Fibroblast of skin of abdomen (primary cell): Measurements from ENCODE around the gene CELF4.

Experiments used
- DNase-seq: peaks from one replicate; pipeline ENCODE4 v3.0.0-alpha.2; 2013

Gene CELF4

DNA sequence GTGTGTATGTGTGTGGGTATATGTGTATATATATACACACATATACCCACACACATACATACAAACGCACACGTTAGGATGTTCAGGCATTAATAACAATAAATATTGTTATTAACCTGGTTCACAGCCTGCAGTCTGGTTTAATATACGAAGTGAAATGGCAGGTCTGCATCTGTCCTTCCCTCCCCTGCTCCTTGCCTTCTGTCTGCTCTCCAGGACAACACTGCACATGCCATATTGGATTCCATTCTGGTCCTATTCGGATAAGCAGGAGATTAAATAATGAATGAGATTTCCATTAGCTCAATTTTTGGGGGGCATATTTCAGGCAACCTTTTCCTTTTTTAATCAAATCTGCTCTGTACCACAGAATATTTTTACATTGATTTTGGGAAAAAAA, 158.0 kb downstream of the CELF4 start:
- no peak for DNase-seq

DNA sequence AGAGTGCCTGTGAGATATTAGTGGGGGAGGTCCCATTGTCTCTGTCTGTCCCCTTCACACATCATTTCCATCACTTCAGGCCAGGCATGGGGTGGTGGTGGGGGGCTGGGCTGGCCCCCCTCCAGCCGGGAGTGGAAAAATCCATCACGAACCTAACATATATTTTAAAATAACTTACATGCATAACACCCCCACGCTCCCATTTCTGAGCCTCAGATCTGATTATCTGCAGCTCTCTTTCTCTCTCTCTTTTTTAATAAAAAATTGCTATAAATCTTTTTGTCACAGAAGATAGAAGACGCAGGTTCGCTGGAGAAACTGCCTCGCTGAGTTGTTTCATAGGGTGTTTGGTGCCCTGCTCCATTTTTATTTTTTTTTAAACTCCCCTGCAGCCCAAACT, 159.8 kb downstream of the CELF4 start:
- DNase-seq: no peak

DNA sequence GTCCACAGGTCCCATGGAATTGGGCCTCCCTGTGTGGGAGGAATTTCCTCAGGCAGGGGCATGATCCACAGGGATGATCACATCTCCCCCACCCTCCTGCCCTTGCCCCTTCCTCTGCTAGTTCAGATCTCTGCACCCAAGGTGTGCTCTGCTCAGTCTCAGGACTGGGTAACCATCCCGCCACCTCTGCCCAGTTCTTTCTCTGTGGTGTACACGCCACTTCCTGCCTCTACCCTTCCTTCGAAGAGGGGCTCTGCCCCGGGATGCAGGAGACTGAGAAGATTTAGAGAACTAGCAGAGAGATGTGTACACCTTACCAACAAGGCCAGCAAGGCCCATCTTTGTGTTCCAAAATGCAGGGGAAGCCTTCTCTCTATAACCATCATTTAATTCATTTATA, 160.4 kb downstream of the CELF4 start:
- no peak for DNase-seq

DNA sequence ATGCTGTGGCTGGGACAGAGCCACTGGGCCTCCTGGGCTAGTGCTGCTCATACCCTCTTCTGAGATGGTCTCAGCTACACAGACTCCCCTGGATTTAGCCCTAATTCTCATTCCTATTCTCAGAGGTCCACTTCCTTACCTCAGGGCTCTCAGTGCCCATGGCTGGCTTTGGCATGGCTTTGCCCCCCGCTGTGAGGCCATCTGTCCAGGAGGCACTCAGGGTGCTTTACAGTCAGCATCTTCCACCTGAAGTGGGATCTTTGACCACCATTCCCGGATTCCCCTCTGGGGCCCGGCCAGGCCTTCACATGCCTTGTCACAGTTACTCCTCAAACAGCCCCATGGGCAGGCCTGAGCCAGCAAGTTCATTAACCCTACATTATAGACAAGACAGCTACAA, 161.8 kb downstream of the CELF4 start:
- DNase-seq: no peak

DNA sequence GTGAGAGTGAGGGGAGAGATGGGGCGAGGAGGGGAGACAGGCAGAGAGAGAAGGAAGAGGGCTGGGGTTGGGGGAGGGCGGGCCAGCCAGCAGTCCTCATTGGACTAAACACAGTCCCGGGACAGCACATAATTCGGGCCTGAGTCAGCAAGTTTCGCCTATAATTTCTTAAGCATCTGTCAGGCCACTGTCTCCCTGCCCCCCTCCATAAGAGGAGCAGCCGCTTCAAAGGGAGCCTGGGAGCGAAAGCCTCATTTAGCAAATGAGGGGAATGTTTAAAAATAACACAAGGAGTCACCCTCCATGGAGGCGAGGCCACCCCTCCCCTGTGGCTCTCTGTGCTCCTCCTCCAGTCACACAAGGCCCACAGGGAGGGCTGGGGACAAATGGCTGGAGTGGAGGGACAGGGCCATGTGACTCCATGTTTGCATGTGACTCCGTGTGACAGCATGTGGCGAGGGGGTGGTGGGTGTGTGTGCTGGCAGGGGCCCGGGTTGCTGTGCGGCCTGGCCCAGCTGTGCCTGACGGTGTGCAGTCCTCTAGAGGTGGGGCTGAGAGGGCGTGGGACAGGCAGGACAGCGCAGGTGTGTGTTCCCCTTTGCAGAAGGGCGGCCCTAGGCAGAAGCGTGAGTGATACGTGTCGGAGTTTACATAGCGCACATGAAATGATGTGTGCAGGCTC, 162.4 kb downstream of the CELF4 start:
- DNase-seq: peak; percentile 97

DNA sequence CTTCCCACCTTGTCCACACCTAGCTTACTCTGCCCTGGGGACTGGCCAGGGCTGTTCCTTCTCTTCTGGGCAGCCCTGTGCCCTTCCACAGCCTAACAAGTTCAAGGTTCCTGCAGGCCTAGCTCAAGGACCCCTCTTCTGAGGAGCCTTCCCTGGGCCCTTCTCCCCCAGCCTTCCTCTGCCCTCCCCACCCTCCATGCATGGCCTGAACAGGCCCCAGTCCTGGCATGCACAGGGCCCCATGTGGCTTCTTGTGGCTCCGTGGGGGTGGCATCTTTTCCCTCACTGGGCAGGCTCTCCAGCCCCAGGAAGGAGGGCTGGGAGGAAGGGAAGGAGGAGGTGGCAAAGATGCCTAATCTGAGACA, 162.9 kb downstream of the CELF4 start:
- DNase-seq: no peak

DNA sequence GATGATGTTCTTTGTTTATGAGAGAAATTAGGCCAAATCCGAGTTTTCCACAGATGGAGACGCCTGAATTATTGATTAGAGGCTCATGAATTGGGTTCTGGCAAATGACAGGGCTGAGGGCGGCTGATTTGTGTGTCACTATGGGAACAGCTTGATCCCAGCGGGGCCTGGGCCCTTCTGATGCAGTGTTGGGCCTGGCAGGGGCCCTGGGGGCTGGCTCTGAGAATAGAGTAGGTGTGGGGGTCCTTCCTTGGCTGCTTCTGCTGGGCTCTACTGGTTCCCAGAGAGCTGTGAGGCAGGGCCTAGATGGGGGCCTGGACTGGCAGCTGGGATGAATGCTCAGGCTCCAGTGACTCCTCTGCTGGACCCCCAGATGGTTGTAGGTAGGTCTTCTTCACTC, 164.8 kb downstream of the CELF4 start:
- no peak for DNase-seq

DNA sequence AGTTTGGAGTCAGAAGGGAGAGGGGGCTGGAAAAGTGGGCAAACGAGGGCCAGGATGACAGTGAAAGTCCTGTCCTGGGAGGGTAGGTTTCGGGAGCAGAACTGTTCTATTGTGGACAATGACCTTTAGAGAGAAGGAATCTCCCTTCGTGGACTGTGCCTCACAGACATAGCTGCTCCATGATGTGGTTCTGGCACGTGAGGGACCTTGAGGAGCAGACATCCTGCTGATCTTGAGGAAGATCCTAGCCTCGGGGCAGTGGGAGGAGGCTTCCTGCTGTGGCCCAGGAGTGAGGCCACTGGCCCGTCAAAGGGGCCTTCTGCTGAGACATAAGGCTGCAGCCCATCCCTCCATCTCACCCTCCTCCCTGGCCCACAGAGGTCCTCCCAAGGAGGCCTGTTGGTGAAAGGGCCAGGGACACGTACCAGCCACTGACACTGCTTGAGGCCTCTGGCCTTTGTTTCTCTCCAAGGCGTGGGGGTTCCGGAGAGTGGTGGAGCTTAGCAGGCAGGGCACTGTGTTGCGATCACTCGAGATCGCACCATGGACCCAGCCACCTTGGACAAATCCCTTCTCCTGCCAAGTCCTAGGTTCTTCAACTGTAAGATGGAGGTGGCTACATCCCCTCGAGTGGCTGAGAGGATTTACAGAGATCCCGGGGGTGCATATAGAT, 167.2 kb downstream of the CELF4 start:
- DNase-seq: no peak

DNA sequence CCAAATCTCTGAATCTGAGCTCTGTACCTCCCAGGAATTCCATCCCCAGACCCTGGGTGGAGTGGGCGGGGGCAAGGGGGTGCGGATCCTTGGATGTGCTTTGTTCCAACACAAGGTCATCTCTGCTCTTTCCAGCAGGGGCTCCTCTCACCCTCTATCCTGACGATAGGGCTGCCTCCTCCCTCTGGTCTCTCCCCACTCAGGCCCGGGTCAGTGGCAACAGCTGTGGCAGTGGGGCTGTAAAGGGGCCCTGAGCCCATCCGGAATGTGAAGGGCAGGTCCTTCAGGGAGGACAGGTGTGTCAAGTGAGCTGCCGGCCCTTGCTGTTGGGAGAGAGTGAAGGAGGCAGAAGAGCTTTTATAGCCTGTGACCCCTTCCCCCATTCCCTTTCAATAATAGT, 167.8 kb downstream of the CELF4 start:
- DNase-seq: no peak

DNA sequence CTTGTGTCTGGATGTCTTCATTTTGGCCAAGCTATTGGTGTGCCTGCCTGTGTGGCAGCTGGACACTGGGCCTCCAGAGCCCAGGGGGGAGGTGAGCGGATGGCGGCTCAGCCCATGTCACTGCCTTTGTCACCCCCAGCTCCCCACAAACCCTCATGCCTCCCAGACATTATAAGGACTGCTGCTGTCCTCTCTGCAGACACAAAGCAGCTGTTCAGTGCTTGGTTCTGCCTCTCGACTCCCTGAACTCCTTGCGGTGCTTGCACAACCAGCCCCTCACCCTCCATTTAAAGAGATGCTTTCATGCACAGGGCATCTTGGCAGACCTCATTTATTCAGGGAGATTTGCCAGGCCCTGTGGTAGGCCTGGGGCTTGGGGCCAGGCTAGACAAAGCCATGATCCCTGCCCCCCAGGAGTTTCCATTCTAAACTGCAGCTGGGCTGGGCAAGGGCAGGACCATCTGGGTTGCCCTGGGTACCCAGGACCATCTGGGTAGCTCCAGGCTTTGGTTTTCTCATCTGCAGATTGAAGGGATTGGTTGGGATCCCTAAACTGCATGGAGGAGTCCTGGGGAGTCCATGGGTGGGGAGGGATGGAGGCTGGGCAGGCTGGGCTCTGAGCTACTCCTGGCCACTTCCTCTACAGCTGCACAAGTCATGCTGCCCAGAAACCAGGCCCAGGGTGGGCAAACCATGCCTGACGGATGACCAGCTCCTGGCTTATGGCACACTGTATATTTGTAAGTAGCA, 168.5 kb downstream of the CELF4 start:
- DNase-seq: no peak

DNA sequence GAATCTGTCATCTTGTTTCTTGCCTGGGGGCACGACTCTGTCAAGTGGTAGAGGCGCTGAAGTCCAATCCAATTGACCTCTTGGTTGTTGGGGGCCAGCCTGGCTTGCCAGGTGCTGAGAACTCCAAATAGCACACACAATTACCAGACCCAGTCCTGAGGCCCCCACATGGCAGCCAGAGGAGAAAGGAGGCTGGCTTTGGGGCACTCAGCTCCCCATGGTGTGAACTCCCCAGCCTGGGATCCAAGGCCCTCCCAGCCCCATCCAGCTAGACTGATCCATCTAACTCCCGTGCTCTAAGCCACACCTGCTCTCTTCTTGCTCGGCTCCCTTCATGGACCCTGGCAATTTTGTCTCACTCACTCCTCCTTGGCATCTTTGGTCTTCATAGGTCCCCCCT, 170.0 kb downstream of the CELF4 start:
- DNase-seq: no peak

DNA sequence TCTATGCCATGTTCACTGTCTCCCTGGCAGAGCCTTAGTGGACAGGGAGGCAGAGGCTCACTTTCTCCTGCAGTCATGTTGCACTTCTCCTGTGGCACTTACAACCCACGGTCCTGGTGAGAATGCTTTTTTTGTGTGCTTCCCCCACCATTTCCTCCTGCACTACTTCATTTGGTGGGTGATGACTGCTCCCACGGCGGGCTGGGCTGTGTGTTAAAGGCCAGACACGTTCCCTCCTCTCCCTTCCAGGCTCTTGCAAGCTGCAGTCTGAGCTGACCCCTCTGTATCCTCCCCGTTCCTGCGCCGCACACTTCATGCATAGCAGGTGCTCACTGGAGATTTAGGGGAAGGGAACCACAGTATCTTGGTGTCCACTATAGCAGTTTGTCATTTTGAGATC, 170.5 kb downstream of the CELF4 start:
- DNase-seq: no peak

DNA sequence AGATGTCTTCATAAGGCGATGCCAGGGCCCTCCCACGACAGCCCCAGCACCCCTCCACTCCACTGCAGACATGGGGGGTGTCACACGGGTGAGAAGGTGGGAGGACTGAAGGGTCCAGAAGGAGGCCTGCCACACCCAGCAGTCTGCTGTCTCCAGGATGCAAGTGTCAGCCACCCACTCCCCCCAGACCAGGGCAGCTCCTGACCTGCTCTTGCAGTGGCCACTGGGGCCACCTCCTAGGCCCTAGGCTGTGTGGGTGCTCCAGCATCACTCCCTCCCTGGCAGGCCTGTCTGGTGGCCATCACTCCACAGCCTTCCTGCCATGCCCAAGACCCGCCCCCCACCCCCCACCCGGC, 171.0 kb downstream of the CELF4 start:
- no peak for DNase-seq

DNA sequence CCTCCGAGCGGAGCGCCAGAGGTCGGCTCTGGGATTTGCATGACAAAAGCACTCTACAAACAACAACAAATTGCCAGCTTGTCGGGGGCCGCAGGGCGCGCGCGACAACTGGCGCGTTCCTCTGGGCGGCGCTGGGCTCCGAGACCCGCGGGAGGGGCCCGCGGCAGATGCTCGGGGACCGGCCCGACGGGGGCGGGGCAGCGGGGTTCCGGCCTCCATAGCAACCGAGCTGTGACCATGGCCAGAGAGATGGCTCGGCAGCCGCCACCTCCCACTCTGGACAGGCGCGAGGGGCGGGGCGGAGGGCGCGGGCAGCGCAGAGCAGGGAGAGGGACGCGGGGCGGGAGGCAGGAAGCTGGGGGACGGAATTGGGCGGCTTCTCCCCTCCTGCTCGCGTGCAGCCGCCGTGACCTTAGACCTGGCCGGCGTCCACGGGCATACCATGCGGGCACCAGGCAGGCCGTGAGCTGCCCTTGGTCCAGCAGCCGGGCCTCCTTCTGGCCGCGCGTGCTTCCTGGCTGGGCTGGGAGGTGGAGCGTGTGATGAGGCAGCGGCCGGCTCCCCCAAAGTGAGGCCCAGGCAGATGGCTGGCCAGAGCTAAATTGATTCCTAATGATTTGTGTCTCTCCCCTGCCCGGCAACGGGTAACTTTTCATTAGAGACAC, 171.5 kb downstream of the CELF4 start:
- peak; percentile 51 for DNase-seq

DNA sequence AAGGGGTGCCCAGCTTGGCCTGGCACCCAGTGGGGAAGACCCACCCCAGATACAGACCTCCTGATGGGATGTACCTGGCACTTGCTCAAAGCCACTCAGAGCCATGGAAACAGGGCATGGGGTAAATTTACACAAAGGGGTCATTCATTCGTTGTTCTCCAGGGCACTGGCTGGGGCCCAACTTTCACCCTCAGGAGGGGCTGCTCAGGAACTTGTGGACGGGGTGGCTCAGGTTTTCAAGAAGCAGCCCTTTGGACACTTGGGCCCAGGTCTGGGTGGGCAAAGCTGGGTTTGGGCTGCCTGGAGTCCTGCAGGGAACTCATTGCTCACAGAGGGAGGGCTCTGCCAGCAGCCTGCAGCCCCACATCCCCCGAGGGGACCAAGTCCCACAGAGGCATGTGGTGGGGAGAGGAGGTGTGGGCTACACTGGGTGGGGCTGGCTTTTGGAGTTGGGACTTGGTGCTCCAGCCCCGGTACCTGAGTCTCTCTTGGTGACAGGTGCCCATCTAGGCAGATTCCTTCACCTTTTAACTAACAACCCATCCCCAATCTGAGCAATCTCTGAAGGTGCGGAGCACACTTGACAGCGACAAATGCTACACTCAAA, 172.3 kb downstream of the CELF4 start:
- DNase-seq: no peak

DNA sequence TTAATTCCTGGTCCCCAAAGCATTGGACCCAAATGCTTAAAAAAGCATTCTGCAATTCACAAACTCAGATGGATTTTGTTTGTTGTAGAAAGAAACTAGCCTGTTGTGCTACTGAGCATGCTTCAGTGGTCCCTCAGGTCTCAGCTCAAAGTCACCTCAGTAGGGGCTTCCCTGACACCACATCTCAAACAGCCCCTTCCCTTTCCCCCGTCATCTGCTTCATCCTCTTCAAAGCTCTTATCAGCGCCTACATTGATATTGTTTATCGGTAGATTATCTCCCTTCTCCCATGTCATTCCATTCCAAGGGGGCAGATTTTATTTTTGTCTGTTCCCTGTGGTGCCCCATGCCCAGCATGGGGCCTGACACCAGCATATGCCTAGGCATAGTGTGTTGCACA, 172.9 kb downstream of the CELF4 start:
- no peak for DNase-seq

DNA sequence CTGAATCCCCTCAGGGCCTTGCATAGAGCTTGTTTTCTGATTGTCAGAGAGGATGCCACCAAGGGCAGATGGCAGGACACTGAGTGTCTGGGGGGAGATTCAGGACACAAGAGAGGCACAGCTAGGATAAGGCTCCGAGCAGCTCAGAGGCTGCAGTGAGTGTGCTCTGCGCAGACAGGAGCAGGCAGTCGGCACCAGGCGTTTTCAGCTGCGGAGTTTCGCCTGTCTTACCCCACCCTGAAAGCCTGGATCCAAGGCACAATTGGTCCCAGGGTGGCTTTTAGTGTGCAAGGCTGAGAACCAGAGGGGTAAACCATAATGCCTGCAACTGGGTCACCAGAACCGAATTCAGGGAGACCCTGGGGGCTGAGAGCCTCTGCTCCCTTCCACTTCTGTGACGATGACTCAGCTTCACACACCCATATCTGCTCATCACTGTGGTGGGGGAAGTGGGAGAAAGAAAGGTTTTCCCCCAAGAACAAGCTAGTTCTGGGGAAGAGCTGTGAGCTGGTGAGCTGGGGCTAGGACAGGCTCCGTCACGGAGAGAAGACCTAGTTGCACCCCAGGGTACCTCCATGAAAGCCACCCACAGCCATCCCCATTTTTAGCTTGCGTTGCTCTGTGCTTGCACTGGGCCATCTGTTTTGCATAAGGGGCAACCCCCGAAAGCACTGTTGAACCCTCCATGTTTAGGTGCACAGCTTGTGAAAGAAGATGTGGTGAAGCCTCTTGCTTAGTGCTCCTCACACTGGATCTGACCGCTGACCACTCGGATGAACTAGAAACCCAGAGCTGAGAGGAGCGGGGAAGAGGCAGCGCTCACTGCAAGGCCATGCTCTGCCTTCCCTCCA, 173.7 kb downstream of the CELF4 start:
- DNase-seq: no peak

DNA sequence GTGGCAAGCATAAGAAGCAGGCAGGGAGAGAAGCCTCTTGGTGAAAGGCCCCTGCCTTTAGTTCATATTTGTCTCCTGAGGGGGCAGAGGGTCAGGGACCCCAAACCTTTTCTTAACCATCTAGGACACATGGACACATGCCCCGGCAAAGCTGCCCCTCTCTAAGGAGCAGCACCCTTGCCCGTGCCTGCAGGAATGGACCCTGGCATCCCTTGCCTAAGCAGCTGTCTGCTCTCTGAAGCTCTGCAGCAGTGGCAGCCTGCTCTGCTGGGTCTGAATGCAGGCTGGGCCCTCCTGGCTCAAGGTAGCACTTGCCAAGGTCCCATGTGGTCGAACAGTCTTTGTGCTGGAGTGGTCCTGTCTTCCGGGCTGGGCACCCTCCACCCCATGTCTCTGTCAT, 174.4 kb downstream of the CELF4 start:
- DNase-seq: no peak

DNA sequence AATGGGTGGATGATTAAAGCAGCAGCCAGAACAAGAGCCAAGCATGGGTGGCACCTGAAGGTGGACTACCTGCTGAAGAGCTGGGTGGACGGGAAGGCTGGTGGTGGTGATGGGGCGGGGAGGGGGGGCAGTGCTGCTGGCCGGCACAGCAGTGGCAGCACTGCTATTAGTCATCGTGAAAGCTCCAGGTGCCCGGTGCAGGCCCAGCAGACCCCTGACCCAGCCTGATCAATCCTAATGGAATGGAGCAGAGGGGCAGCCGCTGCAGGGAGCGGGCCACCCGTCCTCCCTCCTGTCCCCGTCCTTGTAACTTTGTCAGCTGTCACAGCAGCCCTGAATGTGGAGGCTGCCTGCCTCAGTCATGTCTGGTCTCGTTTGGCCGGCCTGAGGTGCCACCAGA, 174.9 kb downstream of the CELF4 start:
- DNase-seq: no peak

DNA sequence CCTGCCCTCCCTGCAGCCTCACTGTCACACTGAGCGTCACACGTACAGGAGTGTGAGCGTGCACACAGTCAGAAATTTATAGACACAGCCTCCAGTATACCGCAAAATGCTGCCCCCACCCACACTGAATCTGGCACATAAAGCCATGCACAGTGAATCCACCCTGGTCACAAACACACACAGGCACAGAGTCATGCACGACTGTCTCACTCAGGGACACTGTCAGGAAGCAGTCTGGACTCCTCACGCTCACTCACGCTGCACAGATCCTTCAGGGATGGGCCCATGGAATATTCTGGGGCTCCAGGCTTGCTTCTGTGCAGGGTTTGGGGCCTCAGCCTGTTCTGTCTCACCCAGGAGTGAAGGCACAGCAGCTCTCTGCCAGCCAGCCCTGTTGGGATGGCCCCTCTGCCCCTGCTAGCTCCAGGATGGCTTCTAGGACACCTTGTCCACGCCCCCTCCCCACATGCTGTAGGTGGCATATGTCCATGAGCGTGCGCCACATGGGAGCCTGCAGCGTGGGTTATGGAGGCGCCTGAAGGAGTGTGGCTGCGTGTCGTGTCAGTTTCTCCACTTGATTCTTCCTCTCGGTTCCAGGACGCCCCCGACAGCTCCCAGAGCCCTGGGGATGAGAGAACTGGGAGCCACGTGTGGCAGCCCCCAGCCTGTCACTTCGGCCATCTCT, 175.8 kb downstream of the CELF4 start:
- no peak for DNase-seq

DNA sequence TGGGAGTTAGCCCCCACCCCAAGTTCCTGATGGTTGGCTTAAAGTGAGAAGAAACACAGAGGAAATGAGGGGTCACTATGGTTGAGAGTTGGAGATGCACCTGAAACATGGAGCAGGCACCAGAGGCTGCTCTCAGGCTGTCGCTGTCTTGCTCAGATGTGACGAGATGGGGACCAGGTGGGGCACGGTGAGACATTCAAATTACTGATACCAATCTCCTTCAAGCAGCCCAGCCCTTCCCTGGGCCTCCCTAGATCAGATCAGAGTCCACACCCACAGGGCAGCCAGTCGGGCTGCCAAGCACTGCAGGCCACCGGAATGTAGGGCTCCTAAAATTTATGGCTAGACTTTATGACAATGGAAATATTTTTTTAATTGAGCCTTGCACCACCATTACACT, 176.6 kb downstream of the CELF4 start:
- no peak for DNase-seq

DNA sequence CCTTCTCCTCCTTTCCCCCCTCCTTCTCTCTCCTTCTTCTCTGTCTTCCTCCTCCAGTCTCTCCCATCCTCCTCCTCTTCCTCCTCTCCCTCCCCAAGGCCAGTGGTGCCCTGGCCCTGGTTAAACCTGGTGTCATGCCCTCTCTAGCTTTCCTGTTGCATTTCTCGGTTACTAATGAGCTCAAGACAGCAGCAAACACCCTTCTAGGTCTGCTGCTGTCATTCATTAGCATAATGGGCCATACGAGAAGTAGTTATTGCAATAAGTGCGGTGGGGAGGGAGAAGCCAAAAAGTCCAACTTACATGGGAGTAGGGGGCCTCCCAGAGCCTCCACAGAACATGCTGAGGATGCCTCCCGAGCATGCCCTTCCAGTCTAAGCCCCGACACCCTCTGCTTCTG, 177.2 kb downstream of the CELF4 start:
- DNase-seq: no peak
